Measurements from ENCODE around the gene EIF3B. TPM values are rescaled to one million over a fixed set of nuclear protein-coding genes. Genes with fewer than 3 reads are reported as not detected.

EIF3B gene
- total and polyA plus RNA-seq, 9 of the 15 experiments (the other 6 are each of a cell fraction or from before 2014, with no cell fraction given) = 25.9 to 494 (median 357) TPM

- TF ChIP-seq CHD7 (IDR thresholded peaks at IDR 0.05; ENCODE audit: low read depth, low read length) = no peak
- TF ChIP-seq XRCC3 (IDR thresholded peaks at IDR 0.05) = no peak
- TF ChIP-seq DLX4 (CRISPR knock-in tag; IDR thresholded peaks at IDR 0.05) = no peak
- no peak for TF ChIP-seq MXD1 (CRISPR knock-in tag; IDR thresholded peaks at IDR 0.05; ENCODE audit: borderline replicate concordance, poor library complexity, severe bottlenecking)
- TF ChIP-seq, protein P1, sequence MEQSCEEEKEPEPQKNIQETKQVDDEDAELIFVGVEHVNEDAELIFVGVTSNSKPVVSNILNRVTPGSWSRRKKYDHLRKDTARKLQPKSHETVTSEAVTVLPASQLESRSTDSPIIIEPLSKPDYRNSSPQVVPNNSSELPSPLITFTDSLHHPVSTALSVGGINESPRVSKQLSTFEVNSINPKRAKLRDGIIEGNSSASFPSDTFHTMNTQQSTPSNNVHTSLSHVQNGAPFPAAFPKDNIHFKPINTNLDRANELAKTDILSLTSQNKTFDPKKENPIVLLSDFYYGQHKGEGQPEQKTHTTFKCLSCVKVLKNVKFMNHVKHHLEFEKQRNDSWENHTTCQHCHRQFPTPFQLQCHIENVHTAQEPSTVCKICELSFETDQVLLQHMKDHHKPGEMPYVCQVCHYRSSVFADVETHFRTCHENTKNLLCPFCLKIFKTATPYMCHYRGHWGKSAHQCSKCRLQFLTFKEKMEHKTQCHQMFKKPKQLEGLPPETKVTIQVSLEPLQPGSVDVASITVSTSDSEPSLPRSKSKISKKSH (CRISPR knock-in tag; IDR thresholded peaks at IDR 0.05) = no peak
- TF ChIP-seq ZSCAN29 (IDR thresholded peaks at IDR 0.05) = no peak
- TF ChIP-seq FUS (optimal IDR thresholded peaks at IDR 0.05; ENCODE audit: low read depth, low read length) = no peak
- no peak for TF ChIP-seq MED1 (CRISPR knock-in tag; IDR thresholded peaks at IDR 0.05; ENCODE audit: borderline replicate concordance)
- no peak for TF ChIP-seq ZNF699 (CRISPR knock-in tag; IDR thresholded peaks at IDR 0.05; ENCODE audit: insufficient replicate concordance)
- TF ChIP-seq ZNF668 (CRISPR knock-in tag; IDR thresholded peaks at IDR 0.05) = no peak
Measured at GRCh38 chr7:2387897-2388636, 33.4 kb downstream of the EIF3B start (continued).

All from K562 (cell line).